Smooth muscle cell (in vitro differentiated cells): Measurements from ENCODE around the gene DBET. TPM values are rescaled to one million over a fixed set of nuclear protein-coding genes. Genes with fewer than 3 reads are reported as not detected.
"Not testable (repeated sequence)": the region's sequence is repeated elsewhere in the genome, so short reads cannot be mapped to it uniquely, and the experiment has no call there.

Experiments used
- DNase-seq: peaks from one replicate; lab custom pipeline; 2025; ENCODE audit not compliant: unreplicated experiment; lab: John Stamatoyannopoulos, UW
- H2AFZ ChIP-seq: fragments of 200-600 bp; sonication (generic); 2 replicates; pipeline ENCODE4 v1.6.0; 2016; ENCODE audit warnings: antibody characterized with exemption, low read depth, mild to moderate bottlenecking
- H3F3A ChIP-seq: fragments of 200-600 bp; sonication (generic); 2 replicates; pipeline ENCODE4 v1.6.0; 2017; ENCODE audit warnings: antibody characterized with exemption, low read depth
- H3K27ac ChIP-seq: fragments of 200-600 bp; sonication (generic); 2 replicates; pipeline ENCODE4 v1.5.1; 2016; ENCODE audit warnings: low read depth, mild to moderate bottlenecking
- H3K27me3 ChIP-seq: fragments of 200-600 bp; sonication (generic); 2 replicates; pipeline ENCODE4 v1.6.1; 2016; ENCODE audit warnings: low read depth, mild to moderate bottlenecking
- H3K36me3 ChIP-seq: fragments of 200-600 bp; sonication (generic); 2 replicates; pipeline ENCODE4 v1.5.1; 2016; ENCODE audit warnings: low read depth
- H3K4me1 ChIP-seq: fragments of 200-600 bp; sonication (generic); 2 replicates; pipeline ENCODE4 v1.5.1; 2016; ENCODE audit warnings: low read depth
- H3K4me2 ChIP-seq: fragments of 200-600 bp; sonication (generic); 2 replicates; pipeline ENCODE4 v1.6.0; 2016; ENCODE audit warnings: mild to moderate bottlenecking
- H3K4me3 ChIP-seq: fragments of 200-600 bp; sonication (generic); 2 replicates; pipeline ENCODE4 v1.5.1; 2016; ENCODE audit warnings: mild to moderate bottlenecking
- H3K79me2 ChIP-seq: fragments of 200-600 bp; sonication (generic); 2 replicates; pipeline ENCODE4 v1.6.0; 2016; ENCODE audit warnings: low read depth, mild to moderate bottlenecking
- H3K9ac ChIP-seq: fragments of 200-600 bp; sonication (generic); 2 replicates; pipeline ENCODE4 v1.6.0; 2016; ENCODE audit warnings: low read depth
- H3K9me3 ChIP-seq: fragments of 200-600 bp; sonication (generic); replicated peaks from 2 replicates; pipeline ENCODE4 v1.5.1; 2016; ENCODE audit warnings: low read depth
- H4K20me1 ChIP-seq: fragments of 200-600 bp; sonication (generic); 2 replicates; pipeline ENCODE4 v1.6.0; 2016; ENCODE audit warnings: low read depth
- WGBS: methylation state at CpG from one replicate; pipeline ENCODE4 v1.1.7; 2016; ENCODE audit warnings: low lambda C conversion rate; 5-methylcytosine and 5-hydroxymethylcytosine counted together
- polyA plus RNA-seq: library from polyadenylated mRNA; unstranded; fragments of >200 nt; fragmentation: Nextera tagmentation; extraction: Ambion mirVana; gene quantifications from 2 replicates; pipeline ENCODE4 v1.2.1, GENCODE V29; 2016
- total RNA-seq: library from RNA; depleted of rRNA; stranded (reverse); fragments of >200 nt; gene quantifications from 2 replicates; pipeline ENCODE4 v1.2.3, GENCODE V29; 2014

The DBET gene
- total and polyA plus RNA-seq, 2 experiments from 2014 or later, result not detected

DNA sequence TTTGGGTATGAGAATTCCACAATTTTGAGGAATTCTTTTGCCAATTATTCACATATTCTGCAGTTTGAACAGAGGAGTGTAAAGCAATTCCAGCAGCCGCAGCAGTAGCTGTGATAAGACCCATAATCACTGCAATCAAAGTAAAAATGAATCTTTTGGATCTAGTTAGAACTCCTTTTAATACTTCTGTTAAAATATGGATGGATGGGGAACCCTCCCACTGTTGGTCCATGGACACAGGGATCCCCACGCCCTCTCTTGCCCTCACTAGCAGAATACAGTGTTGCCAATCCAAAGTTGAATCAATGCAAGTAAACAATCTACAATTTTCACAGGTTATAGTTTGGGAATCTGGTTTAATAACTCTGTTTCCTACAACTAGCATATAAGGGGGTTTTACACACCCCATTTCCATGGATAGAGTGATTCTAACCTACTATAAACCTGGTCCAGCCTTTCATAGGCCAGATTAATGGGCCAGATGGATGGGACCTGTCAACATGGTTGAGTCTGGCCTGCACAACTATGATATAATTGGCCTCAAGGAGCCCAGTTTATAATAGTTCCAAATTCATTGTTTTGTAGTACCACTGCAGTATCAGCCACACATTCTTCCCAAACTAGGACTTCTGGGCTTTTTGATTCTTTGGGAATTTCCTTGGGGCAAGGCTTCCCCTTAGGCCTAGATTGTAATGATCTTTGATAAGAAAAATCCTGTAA, 43.6 kb downstream of the DBET start:
- H4K20me1 ChIP-seq, H3K36me3 ChIP-seq, DNase-seq, H3F3A ChIP-seq, H3K4me3 ChIP-seq, H3K4me1 ChIP-seq, H2AFZ ChIP-seq, H3K27me3 ChIP-seq, H3K4me2 ChIP-seq, H3K79me2 ChIP-seq, H3K27ac ChIP-seq, H3K9ac ChIP-seq: not testable (repeated sequence)
- peaks cover 48% of the 10 kb centered on the region for H3K9me3 ChIP-seq
- WGBS, result 44% methylated on average over 2 of the region's 2 CpGs

GRCh38 chr4:190108756-190109155, 44.5 kb downstream of the DBET start:
- H2AFZ ChIP-seq, H3K4me3 ChIP-seq, H3K4me1 ChIP-seq, DNase-seq, H3K4me2 ChIP-seq, H3K27ac ChIP-seq, H3K79me2 ChIP-seq, H4K20me1 ChIP-seq, H3K9ac ChIP-seq, H3K27me3 ChIP-seq, H3K36me3 ChIP-seq, H3F3A ChIP-seq: not testable (repeated sequence)
- WGBS, result 70% methylated on average over 6 of the region's 6 CpGs
- H3K9me3 ChIP-seq, result peaks cover 48% of the 10 kb centered on the region

DNA sequence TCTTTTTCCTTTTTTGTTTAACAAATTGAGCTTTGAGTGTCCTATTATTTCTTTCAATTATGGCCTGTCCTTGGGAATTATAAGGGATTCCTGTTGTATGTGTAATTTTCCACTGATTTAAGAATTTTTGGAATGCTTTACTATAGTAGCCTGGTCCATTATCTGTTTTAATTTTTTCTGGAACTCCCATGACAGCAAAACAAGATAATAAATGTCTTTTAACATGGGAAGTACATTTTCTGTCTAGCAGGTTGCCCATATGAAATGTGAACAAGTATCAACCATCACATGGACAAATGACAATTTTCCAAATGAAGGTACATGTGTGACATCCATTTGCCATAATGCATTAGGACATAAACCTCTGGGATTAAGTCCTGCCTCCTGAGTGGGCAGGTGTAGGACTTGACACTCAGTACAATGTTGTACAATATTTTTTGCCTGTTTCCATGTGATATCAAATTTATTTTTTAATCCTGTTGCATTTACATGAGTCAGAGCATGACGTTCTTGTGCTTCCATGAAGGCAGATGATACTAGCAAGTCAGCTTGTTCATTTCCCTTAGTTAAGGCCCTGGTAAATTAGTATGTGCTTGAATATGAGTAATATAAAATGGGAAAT, 45.2 kb downstream of the DBET start:
- not testable (repeated sequence) for H3K27me3 ChIP-seq, H3F3A ChIP-seq, H3K4me1 ChIP-seq, H2AFZ ChIP-seq, H3K27ac ChIP-seq, DNase-seq, H3K36me3 ChIP-seq, H4K20me1 ChIP-seq, H3K9ac ChIP-seq, H3K79me2 ChIP-seq, H3K4me2 ChIP-seq, H3K4me3 ChIP-seq
- peaks cover 48% of the 10 kb centered on the region for H3K9me3 ChIP-seq
- 38% methylated on average over 1 of the region's 1 CpG for WGBS

DNA sequence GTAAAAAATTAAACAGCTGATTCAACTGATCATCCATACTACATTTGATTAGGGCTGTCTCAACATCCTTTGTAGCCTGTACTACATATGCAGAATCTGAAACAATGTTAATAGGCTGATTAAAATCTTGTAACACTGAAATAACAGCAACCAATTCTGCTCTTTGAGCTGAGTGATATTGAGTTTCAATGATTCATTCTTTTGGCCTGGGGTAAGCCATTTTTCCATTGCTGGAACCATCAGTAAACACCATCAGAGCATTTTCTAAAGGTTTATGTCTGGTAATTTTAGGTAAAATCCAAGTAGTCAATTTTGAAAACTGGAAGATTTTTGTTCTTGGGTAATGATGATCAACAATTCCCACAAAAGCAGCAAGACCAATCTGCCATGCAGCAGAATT, 45.7 kb downstream of the DBET start:
- H3K27me3 ChIP-seq, result not testable (repeated sequence)
- H3K9me3 ChIP-seq, result peaks cover 50% of the 10 kb centered on the region

GRCh38 chr4:190110570-190111295, 46.4 kb downstream of the DBET start:
- WGBS, result 55% methylated on average over 4 of the region's 4 CpGs
- peaks cover 53% of the 10 kb centered on the region for H3K9me3 ChIP-seq
- not testable (repeated sequence) for H3K4me2 ChIP-seq, H3K36me3 ChIP-seq, H3K27ac ChIP-seq, H3F3A ChIP-seq, H3K4me1 ChIP-seq, H3K9ac ChIP-seq, H2AFZ ChIP-seq, H3K4me3 ChIP-seq, H3K79me2 ChIP-seq, DNase-seq, H3K27me3 ChIP-seq, H4K20me1 ChIP-seq

More for the DNA sequence above, 45.7 kb downstream of the DBET start:
- H3K36me3 ChIP-seq, H3K4me3 ChIP-seq, H3K9ac ChIP-seq, H2AFZ ChIP-seq, H4K20me1 ChIP-seq, H3K27ac ChIP-seq, H3F3A ChIP-seq, H3K4me1 ChIP-seq, DNase-seq, H3K4me2 ChIP-seq, H3K79me2 ChIP-seq: not testable (repeated sequence)

- WGBS, result 82% methylated on average over 3 of the region's 3 CpGs
- H4K20me1 ChIP-seq, H3F3A ChIP-seq, H2AFZ ChIP-seq, H3K27me3 ChIP-seq, H3K9ac ChIP-seq, H3K79me2 ChIP-seq, H3K36me3 ChIP-seq, DNase-seq, H3K4me3 ChIP-seq, H3K4me1 ChIP-seq, H3K4me2 ChIP-seq, H3K27ac ChIP-seq: not testable (repeated sequence)
- H3K9me3 ChIP-seq, result peaks cover 36% of the 10 kb centered on the region
Measured at GRCh38 chr4:190112879-190113278, 48.6 kb downstream of the DBET start.

- H3K36me3 ChIP-seq, H3K4me1 ChIP-seq, H3K4me3 ChIP-seq, H3K27ac ChIP-seq, H3F3A ChIP-seq, DNase-seq, H3K27me3 ChIP-seq, H3K9ac ChIP-seq, H2AFZ ChIP-seq, H3K79me2 ChIP-seq, H3K4me2 ChIP-seq, H4K20me1 ChIP-seq: not testable (repeated sequence)
- WGBS, result 56% methylated on average over 3 of the region's 3 CpGs
- H3K9me3 ChIP-seq, result peaks cover 20% of the 10 kb centered on the region
Measured at GRCh38 chr4:190114991-190115390, 50.7 kb downstream of the DBET start.
